PC-9 (cell line): Measurements from ENCODE around the gene LSG1. TPM values are rescaled to one million over a fixed set of nuclear protein-coding genes. Genes with fewer than 3 reads are reported as not detected.

Source experiments
- BruUV-seq: library from RNA; stranded (reverse); fragments of 400-500 nt; replicated peaks from 2 replicates; lab custom pipeline; 2021; lab: Mats Ljungman, UMichigan
- CTCF ChIA-PET: fragments of 300-600 bp; sonication (Branson Sonifier 250); formaldehyde crosslinking; loops from one replicate; lab custom pipeline; 2022; ENCODE audit warnings: antibody characterized with exemption; lab: Charles Lee
- POLR2A ChIA-PET: fragments of 300-600 bp; sonication (Branson Sonifier 250); formaldehyde crosslinking; loops from one replicate; lab custom pipeline; 2022; ENCODE audit warnings: antibody characterized with exemption; ENCODE audit not compliant: unreplicated experiment; lab: Charles Lee
- DNase-seq, 2 experiments: peaks; one replicate each; pipeline versions ENCODE4 v3.0.0 to v3.0.0-alpha.2; 2015 to 2022; ENCODE audit warnings: mixed read lengths in 1 of 2
- H2AFZ ChIP-seq: fragments of 200-600 bp; sonication (generic); 2 replicates; pipeline ENCODE4 v1.8.1; 2017; ENCODE audit warnings: antibody characterized with exemption
- H3F3A ChIP-seq: fragments of 200-600 bp; sonication (generic); 2 replicates; pipeline ENCODE4 v1.8.1; 2017; ENCODE audit warnings: antibody characterized with exemption, mild to moderate bottlenecking, low read depth; ENCODE audit not compliant: insufficient read depth
- H3K27ac ChIP-seq: fragments of 200-600 bp; sonication (generic); 2 replicates; pipeline ENCODE4 v1.6.1; 2016; ENCODE audit warnings: mixed run types
- H3K27me3 ChIP-seq: fragments of 200-600 bp; sonication (generic); 2 replicates; pipeline ENCODE4 v1.6.1; 2016; ENCODE audit warnings: low read depth, mixed run types; ENCODE audit not compliant: insufficient read depth
- H3K36me3 ChIP-seq: fragments of 200-600 bp; sonication (generic); 2 replicates; pipeline ENCODE4 v1.6.1; 2016; ENCODE audit warnings: low read depth, mixed run types
- H3K4me1 ChIP-seq: fragments of 200-600 bp; sonication (generic); replicated peaks from 2 replicates; pipeline ENCODE4 v1.6.1; 2016; ENCODE audit warnings: mixed run types; ENCODE audit not compliant: insufficient read depth
- H3K4me2 ChIP-seq: fragments of 200-600 bp; sonication (generic); 2 replicates; pipeline ENCODE4 v1.6.1; 2017; ENCODE audit warnings: mixed run types
- H3K4me3 ChIP-seq: fragments of 200-600 bp; sonication (generic); 2 replicates; pipeline ENCODE4 v1.6.1; 2016; ENCODE audit warnings: mixed run types
- H3K79me2 ChIP-seq: fragments of 200-600 bp; sonication (generic); 2 replicates; pipeline ENCODE4 v1.6.1; 2017; ENCODE audit warnings: low read depth, mixed run types
- H3K9me2 ChIP-seq: fragments of 200-600 bp; sonication (generic); 2 replicates; pipeline ENCODE4 v1.8.1; 2017; ENCODE audit warnings: mild to moderate bottlenecking; ENCODE audit not compliant: insufficient read depth
- H3K9me3 ChIP-seq: fragments of 200-600 bp; sonication (generic); 2 replicates; pipeline ENCODE4 v1.8.1; 2016; ENCODE audit warnings: low read depth; ENCODE audit not compliant: insufficient read depth
- H4K20me1 ChIP-seq: fragments of 200-600 bp; sonication (generic); 2 replicates; pipeline ENCODE4 v1.8.1; 2017; ENCODE audit not compliant: insufficient read depth
- CTCF ChIP-seq: fragments of 200-600 bp; sonication (generic); conservative IDR thresholded peaks from 2 replicates; pipeline ENCODE4 v1.6.1; 2017; ENCODE audit warnings: mixed run types, antibody characterized with exemption, mild to moderate bottlenecking, moderate library complexity
- EZH2 ChIP-seq: fragments of 200-600 bp; sonication (generic); IDR thresholded peaks from 2 replicates; pipeline ENCODE4 v1.8.0; 2017; ENCODE audit warnings: antibody characterized with exemption, low read depth
- intact Hi-C: fragments of 100-400 bp; cut with micrococcal nuclease; formaldehyde crosslinking; loops from one replicate; pipeline ENCODE4 v1.10.0; 2022; ENCODE audit not compliant: unreplicated experiment
- total RNA-seq: library from RNA; stranded (reverse); gene quantifications from 2 replicates; pipeline ENCODE4 v1.2.3, GENCODE V29; 2021

The LSG1 gene
- total RNA-seq, 1 experiment from 2014 or later = 71.8 TPM

- Histone ChIP-seq H3K4me3 (no peak overlapping the region), H3K9me3 (no peaks in the 10 kb centered on the region), H3K27me3 (no peaks in the 10 kb centered on the region), H3K27ac (no peak overlapping the region), H2AFZ (no peak overlapping the region), H3K36me3 (no peaks in the 10 kb centered on the region), H3K79me2 (peaks cover 18% of the 10 kb centered on the region), H3K9me2 (no peaks in the 10 kb centered on the region), H3K4me1 (peaks cover 11% of the 10 kb centered on the region; the same call in 1 of the 2 replicates), H4K20me1 (peaks cover 11% of the 10 kb centered on the region; the same call in 1 of the 2 replicates), H3K4me2 (no peak overlapping the region), H3F3A (no peaks in the 10 kb centered on the region)
- no TSS peak for BruUV-seq
- CTCF ChIA-PET = interaction anchor here (0.6 to 1.0 kb wide), 2 partner anchors 81 to 596 kb away, joined by 3 read pairs; partner anchors contain the start of gene XXYLT1
- intact Hi-C loops = no loop called here
- POLR2A ChIA-PET = interaction anchor here (0.7 kb wide), 1 partner anchor 33 kb away, joined by 3 read pairs; no protein-coding TSS in a partner anchor
- no peak for TF ChIP-seq CTCF
- no peak for TF ChIP-seq EZH2
- no peak for DNase-seq
Observed at GRCh38 chr3:194675081-194675640, 3.2 kb upstream of the LSG1 start.

GRCh38 chr3:194673761-194674160 lies 1.8 kb upstream of the LSG1 start:
- no TSS peak for BruUV-seq
- Histone ChIP-seq H3K9me2 (no peaks in the 10 kb centered on the region), H3F3A (no peaks in the 10 kb centered on the region), H3K27ac (no peak overlapping the region), H4K20me1 (peaks cover 15% of the 10 kb centered on the region), H3K27me3 (no peaks in the 10 kb centered on the region), H3K4me1 (peaks cover 13% of the 10 kb centered on the region; the same call in 1 of the 2 replicates), H2AFZ (no peak overlapping the region), H3K4me3 (no peak overlapping the region), H3K79me2 (peaks cover 26% of the 10 kb centered on the region), H3K4me2 (no peak overlapping the region), H3K9me3 (no peaks in the 10 kb centered on the region), H3K36me3 (no peaks in the 10 kb centered on the region)
- TF ChIP-seq EZH2 (no peak), CTCF (no peak)
- CTCF ChIA-PET = no interaction called here
- DNase-seq = no peak
- POLR2A ChIA-PET = interaction anchor here (1.0 kb wide), 1 partner anchor 42 kb away, joined by 3 read pairs; no protein-coding TSS in a partner anchor
- intact Hi-C loops = loop anchor here (5.0 kb wide), 2 partner anchors 341 to 514 kb away; no protein-coding TSS in a partner anchor

- H3K36me3 ChIP-seq = no peaks in the 10 kb centered on the region
- H3K9me2 ChIP-seq = no peaks in the 10 kb centered on the region
- H4K20me1 ChIP-seq = peaks cover 15% of the 10 kb centered on the region
- peak overlapping the region; percentile 99 for H3K4me3 ChIP-seq
- H3F3A ChIP-seq = no peaks in the 10 kb centered on the region
- H2AFZ ChIP-seq = peak overlapping the region; percentile 92
- CTCF ChIA-PET = interaction anchor here (0.6 to 2.9 kb wide), 5 partner anchors 10 to 598 kb away, joined by 3 to 14 read pairs (median 4); partner anchors contain the start of gene XXYLT1
- H3K4me2 ChIP-seq = peak overlapping the region; percentile 95
- peaks cover 13% of the 10 kb centered on the region; the same call in 1 of the 2 replicates for H3K4me1 ChIP-seq
- TF ChIP-seq EZH2 (no peak), CTCF (no peak)
- H3K9me3 ChIP-seq = no peaks in the 10 kb centered on the region
- H3K27ac ChIP-seq = peak overlapping the region; percentile 88
- H3K27me3 ChIP-seq = no peaks in the 10 kb centered on the region
- peaks cover 26% of the 10 kb centered on the region for H3K79me2 ChIP-seq
- no peak for DNase-seq
- POLR2A ChIA-PET = interaction anchor here (0.7 to 0.8 kb wide), 3 partner anchors 199 to 373 kb away, joined by 4 to 6 read pairs (median 4); no protein-coding TSS in a partner anchor
- intact Hi-C loops = loop anchor here (5.0 kb wide), 2 partner anchors 341 to 514 kb away; no protein-coding TSS in a partner anchor
- TSS peak; percentile 96 for BruUV-seq
Observed at GRCh38 chr3:194672876-194673275, 885 bp upstream of the LSG1 start.
